IMR-90 (cell line): ENCODE measurements around the gene MEPE.

ENCODE experiments used
- POLR2A ChIP-seq: IDR thresholded peaks from 2 replicates; pipeline ENCODE4 v1.6.1; 2012; ENCODE audit warnings: mild to moderate bottlenecking, low read depth, low read length
- TF ChIP-seq, protein P1 (sequence below): conservative IDR thresholded peaks from 2 replicates; pipeline ENCODE4 v1.5.1; 2012; ENCODE audit warnings: mild to moderate bottlenecking, low read depth, low read length, improper control_type of control experiment

GRCh38 chr4:87823724-87824123 is 9.0 kb upstream of the MEPE start:
- TF ChIP-seq POLR2A, result no peak
- TF ChIP-seq, protein P1, sequence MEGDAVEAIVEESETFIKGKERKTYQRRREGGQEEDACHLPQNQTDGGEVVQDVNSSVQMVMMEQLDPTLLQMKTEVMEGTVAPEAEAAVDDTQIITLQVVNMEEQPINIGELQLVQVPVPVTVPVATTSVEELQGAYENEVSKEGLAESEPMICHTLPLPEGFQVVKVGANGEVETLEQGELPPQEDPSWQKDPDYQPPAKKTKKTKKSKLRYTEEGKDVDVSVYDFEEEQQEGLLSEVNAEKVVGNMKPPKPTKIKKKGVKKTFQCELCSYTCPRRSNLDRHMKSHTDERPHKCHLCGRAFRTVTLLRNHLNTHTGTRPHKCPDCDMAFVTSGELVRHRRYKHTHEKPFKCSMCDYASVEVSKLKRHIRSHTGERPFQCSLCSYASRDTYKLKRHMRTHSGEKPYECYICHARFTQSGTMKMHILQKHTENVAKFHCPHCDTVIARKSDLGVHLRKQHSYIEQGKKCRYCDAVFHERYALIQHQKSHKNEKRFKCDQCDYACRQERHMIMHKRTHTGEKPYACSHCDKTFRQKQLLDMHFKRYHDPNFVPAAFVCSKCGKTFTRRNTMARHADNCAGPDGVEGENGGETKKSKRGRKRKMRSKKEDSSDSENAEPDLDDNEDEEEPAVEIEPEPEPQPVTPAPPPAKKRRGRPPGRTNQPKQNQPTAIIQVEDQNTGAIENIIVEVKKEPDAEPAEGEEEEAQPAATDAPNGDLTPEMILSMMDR, result no peak
